ENCODE data around the gene GPR160. TPM values are rescaled to one million over a fixed set of nuclear protein-coding genes. Genes with fewer than 3 reads are reported as not detected.

GPR160 gene
- total RNA-seq, 1 donor from 2014 or later = 7.3 TPM

DNA sequence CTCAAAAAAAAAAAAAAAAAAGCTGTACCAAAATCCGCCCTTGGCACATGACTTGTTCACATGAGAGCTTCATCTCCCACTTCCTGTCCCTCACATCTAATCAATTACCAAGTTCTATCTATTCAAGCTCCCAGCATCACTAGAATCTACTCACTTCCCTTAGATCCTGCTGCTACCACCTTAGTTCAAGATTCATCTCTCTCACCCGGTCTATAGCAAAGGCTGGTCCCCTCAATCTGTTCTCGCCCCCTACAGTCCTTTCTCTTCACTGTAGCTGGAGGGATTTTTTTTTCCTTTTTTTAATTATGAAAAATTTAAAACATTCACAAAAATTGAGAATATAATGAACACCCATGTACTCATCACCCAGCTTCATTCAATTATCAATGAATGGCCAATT, 16.7 kb upstream of the GPR160 start:
- no peaks in the 10 kb centered on the region for H3K27me3 ChIP-seq
- intact Hi-C loops (cut with DNase I) = no loop called here
- H3K4me1 ChIP-seq = no peaks in the 10 kb centered on the region
- TF ChIP-seq, protein P1, sequence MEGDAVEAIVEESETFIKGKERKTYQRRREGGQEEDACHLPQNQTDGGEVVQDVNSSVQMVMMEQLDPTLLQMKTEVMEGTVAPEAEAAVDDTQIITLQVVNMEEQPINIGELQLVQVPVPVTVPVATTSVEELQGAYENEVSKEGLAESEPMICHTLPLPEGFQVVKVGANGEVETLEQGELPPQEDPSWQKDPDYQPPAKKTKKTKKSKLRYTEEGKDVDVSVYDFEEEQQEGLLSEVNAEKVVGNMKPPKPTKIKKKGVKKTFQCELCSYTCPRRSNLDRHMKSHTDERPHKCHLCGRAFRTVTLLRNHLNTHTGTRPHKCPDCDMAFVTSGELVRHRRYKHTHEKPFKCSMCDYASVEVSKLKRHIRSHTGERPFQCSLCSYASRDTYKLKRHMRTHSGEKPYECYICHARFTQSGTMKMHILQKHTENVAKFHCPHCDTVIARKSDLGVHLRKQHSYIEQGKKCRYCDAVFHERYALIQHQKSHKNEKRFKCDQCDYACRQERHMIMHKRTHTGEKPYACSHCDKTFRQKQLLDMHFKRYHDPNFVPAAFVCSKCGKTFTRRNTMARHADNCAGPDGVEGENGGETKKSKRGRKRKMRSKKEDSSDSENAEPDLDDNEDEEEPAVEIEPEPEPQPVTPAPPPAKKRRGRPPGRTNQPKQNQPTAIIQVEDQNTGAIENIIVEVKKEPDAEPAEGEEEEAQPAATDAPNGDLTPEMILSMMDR (IDR thresholded peaks at IDR 0.05) = no peak
- no peaks in the 10 kb centered on the region for H3K36me3 ChIP-seq
- no peaks in the 10 kb centered on the region for H3K9me3 ChIP-seq
- H3K27ac ChIP-seq = no peak overlapping the region
- H3K4me3 ChIP-seq = no peak overlapping the region
- DNase-seq (ENCODE audit: low spot score in 2 of 2) = no peak

DNA sequence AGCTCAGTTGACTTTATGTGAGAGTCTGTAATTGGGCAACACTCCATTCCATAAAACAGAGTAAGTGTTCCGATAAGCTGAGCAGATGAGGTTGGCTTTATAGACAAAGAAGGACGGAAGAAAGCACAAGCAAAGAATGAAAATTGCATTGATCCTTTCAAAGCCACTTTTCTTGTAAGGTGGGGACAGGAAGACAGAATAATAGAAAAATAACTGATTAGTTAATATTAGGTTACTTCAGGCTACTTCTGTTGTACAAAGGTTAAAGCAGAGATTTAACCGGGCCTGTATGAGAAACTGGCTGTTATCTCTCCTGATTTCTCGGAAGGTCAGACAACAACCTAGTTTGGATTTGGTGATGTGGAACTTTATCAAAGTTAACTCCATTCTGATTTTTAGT, 15.5 kb upstream of the GPR160 start:
- TF ChIP-seq, protein P1 (IDR thresholded peaks at IDR 0.05) = no peak

DNA sequence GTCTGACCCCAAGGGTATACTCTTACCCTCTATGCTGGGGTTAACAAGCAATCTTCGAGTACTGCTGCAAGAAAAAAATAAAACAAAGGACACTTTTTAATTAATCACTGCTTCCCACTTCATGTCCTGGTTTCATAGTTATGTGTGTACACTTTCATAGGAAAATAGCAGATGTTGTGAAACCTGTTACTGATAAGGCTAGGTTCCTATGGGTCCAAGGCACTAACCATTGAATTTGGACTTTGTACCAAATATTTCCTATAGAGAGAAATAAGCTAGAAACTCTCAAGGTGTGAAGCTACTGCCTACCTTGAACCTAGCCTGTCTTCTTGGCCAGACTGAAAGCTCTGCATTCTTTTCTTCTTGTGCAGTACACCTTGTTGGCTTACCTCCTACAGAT, 14.6 kb upstream of the GPR160 start:
- no peak overlapping the region for H3K27ac ChIP-seq
- no peaks in the 10 kb centered on the region for H3K9me3 ChIP-seq
- intact Hi-C loops (cut with DNase I) = no loop called here
- no peaks in the 10 kb centered on the region for H3K27me3 ChIP-seq
- no peak for DNase-seq (ENCODE audit: low spot score in 2 of 2)
- TF ChIP-seq, protein P1 (IDR thresholded peaks at IDR 0.05) = no peak
- H3K4me1 ChIP-seq = no peaks in the 10 kb centered on the region
- H3K4me3 ChIP-seq = no peak overlapping the region
- no peaks in the 10 kb centered on the region for H3K36me3 ChIP-seq

More for the DNA sequence above, 15.5 kb upstream of the GPR160 start:
- intact Hi-C loops (cut with DNase I) = no loop called here
- no peaks in the 10 kb centered on the region for H3K27me3 ChIP-seq
- no peak overlapping the region for H3K27ac ChIP-seq
- no peaks in the 10 kb centered on the region for H3K36me3 ChIP-seq
- H3K4me3 ChIP-seq = no peak overlapping the region
- no peaks in the 10 kb centered on the region for H3K4me1 ChIP-seq
- DNase-seq (ENCODE audit: low spot score in 2 of 2) = no peak
- no peaks in the 10 kb centered on the region for H3K9me3 ChIP-seq

DNA sequence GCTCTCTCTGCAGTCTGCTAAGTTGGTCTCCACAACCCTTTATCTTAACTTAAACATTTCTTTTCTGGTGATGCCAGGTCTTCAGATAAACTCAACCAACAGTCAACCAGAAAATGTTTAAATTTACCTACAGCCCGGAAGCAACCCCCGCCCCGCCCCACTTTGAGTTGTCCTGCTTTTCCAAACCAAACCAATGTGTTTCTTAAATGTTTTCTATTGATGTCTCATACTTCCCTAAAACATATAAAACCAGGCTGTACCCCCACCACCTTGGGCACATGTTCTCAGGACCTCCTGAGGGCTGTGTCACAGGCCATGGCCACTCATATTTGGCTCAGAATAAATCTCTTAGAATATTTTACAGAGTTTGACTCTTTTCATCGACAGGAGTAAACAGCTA, 13.2 kb upstream of the GPR160 start:
- Histone ChIP-seq H3K27ac (no peak overlapping the region), H3K4me1 (no peaks in the 10 kb centered on the region), H3K27me3 (no peaks in the 10 kb centered on the region), H3K36me3 (no peaks in the 10 kb centered on the region), H3K4me3 (no peak overlapping the region), H3K9me3 (no peaks in the 10 kb centered on the region)
- TF ChIP-seq, protein P1 (IDR thresholded peaks at IDR 0.05) = no peak
- DNase-seq (ENCODE audit: low spot score in 2 of 2) = no peak
- intact Hi-C loops (cut with DNase I) = no loop called here

DNA sequence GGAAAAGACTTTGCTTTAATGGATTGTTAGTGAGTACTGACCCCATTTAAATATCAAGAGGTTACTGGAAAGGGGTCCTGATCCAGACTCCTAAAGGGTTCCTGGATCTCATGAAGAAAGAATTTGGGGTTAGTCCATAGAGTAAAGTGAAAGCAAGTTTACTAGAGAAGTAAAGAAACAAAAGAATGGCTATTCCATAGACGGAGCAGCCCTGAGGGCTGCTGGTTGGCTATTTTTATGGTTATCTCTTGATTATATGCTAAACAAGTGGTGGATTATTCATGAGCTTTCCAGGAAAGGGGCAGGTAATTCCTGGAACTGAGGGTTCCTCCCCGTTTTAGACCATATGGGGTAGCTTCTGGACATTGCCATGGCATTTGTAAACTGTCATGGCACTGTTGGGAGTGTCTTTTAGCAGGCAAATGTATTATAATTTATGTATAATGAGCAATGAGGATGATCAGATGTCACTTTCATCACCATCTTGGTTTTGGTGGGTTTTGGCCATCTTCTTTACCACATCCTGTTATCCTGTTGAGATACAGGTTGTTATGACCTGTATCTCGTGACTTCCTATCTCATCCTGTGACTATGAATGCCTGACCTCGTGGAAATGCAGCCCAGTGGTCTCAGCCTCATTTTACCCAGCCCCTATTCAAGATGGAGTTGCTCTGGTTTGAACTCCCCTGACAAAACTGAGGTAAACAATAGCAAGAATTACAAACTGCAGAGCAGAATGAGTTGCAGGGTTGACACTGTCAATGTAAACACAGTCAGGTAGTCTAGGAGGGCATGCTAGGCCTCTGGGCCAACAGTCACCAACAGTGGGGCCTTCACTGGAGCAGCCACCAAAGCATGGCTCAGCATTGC, 10.3 kb upstream of the GPR160 start:
- Histone ChIP-seq H3K4me3 (no peak overlapping the region), H3K27ac (no peak overlapping the region), H3K27me3 (no peaks in the 10 kb centered on the region), H3K36me3 (no peaks in the 10 kb centered on the region), H3K4me1 (no peaks in the 10 kb centered on the region), H3K9me3 (no peaks in the 10 kb centered on the region)
- TF ChIP-seq, protein P1 (IDR thresholded peaks at IDR 0.05) = no peak
- no peak for DNase-seq (ENCODE audit: low spot score in 2 of 2)
- intact Hi-C loops (cut with DNase I) = no loop called here
